HEK293 (cell line): ENCODE data around the gene MADD.
A peak's percentile ranks its signal among the peaks of the same experiment; 100 is the strongest.

Source experiments
- ATF2 ChIP-seq: fragments of 450-650 bp; formaldehyde crosslinking; IDR thresholded peaks from 2 replicates; pipeline ENCODE4 v1.5.1; 2016; ENCODE audit warnings: missing biosample characterization, missing genetic modification characterization, low read depth
- GLI2 ChIP-seq: fragments of 450-650 bp; formaldehyde crosslinking; IDR thresholded peaks from 2 replicates; pipeline ENCODE4; 2017; ENCODE audit warnings: missing biosample characterization, missing genetic modification characterization, low read depth, borderline replicate concordance
- SALL2 ChIP-seq: fragments of 450-650 bp; formaldehyde crosslinking; IDR thresholded peaks from 2 replicates; pipeline ENCODE4 v1.5.0; 2017; ENCODE audit warnings: missing biosample characterization, mild to moderate bottlenecking, missing genetic modification characterization, borderline replicate concordance
- SP7 ChIP-seq: fragments of 450-650 bp; formaldehyde crosslinking; IDR thresholded peaks from 2 replicates; pipeline ENCODE4 v1.5.1; 2016; ENCODE audit warnings: missing biosample characterization, missing genetic modification characterization
- YY2 ChIP-seq: fragments of 450-650 bp; formaldehyde crosslinking; IDR thresholded peaks from 2 replicates; pipeline ENCODE4 v1.5.1; 2016; ENCODE audit warnings: missing biosample characterization, missing genetic modification characterization
- ZBTB1 ChIP-seq: fragments of 450-650 bp; formaldehyde crosslinking; IDR thresholded peaks from 2 replicates; pipeline ENCODE4 v1.5.1; 2016; ENCODE audit warnings: missing biosample characterization, missing genetic modification characterization
- ZBTB10 ChIP-seq: fragments of 450-650 bp; formaldehyde crosslinking; IDR thresholded peaks from 2 replicates; pipeline ENCODE4 v1.5.1; 2016; ENCODE audit warnings: missing biosample characterization, missing genetic modification characterization
- ZBTB21 ChIP-seq: fragments of 450-650 bp; formaldehyde crosslinking; IDR thresholded peaks from 2 replicates; pipeline ENCODE4 v1.5.1; 2017; ENCODE audit warnings: missing biosample characterization, missing genetic modification characterization
- ZNF174 ChIP-seq: fragments of 450-650 bp; formaldehyde crosslinking; IDR thresholded peaks from 2 replicates; pipeline ENCODE4 v1.5.0; 2017; ENCODE audit warnings: missing biosample characterization, mild to moderate bottlenecking, missing genetic modification characterization
- ZNF24 ChIP-seq: fragments of 450-650 bp; formaldehyde crosslinking; IDR thresholded peaks from 2 replicates; pipeline ENCODE4 v1.5.1; 2016; ENCODE audit warnings: missing biosample characterization, missing genetic modification characterization
- ZNF280C ChIP-seq: fragments of 450-650 bp; formaldehyde crosslinking; IDR thresholded peaks from 2 replicates; pipeline ENCODE4 v1.5.1; 2016; ENCODE audit warnings: missing biosample characterization, missing genetic modification characterization
- ZNF280D ChIP-seq: fragments of 450-650 bp; formaldehyde crosslinking; IDR thresholded peaks from 2 replicates; pipeline ENCODE4 v1.5.1; 2016; ENCODE audit warnings: missing biosample characterization, missing genetic modification characterization
- ZNF350 ChIP-seq: fragments of 450-650 bp; formaldehyde crosslinking; IDR thresholded peaks from 2 replicates; pipeline ENCODE4 v1.5.0; 2017; ENCODE audit warnings: missing biosample characterization, mild to moderate bottlenecking, missing genetic modification characterization
- ZNF488 ChIP-seq: fragments of 450-650 bp; formaldehyde crosslinking; IDR thresholded peaks from 2 replicates; pipeline ENCODE4 v1.5.1; 2016; ENCODE audit warnings: missing biosample characterization, missing genetic modification characterization
- ZNF518A ChIP-seq: fragments of 450-650 bp; formaldehyde crosslinking; conservative IDR thresholded peaks from 2 replicates; pipeline ENCODE4 v1.5.1; 2016; ENCODE audit warnings: low read depth, missing biosample characterization, missing genetic modification characterization
- ZNF548 ChIP-seq: fragments of 450-650 bp; formaldehyde crosslinking; IDR thresholded peaks from 2 replicates; pipeline ENCODE4 v1.5.1; 2016; ENCODE audit warnings: missing biosample characterization, missing genetic modification characterization
- ZNF549 ChIP-seq: fragments of 450-650 bp; IDR thresholded peaks from 2 replicates; pipeline ENCODE4 v1.5.1; 2018; ENCODE audit warnings: missing biosample characterization, missing genetic modification characterization, mild to moderate bottlenecking, inconsistent platforms, moderate library complexity
- ZNF626 ChIP-seq: fragments of 450-650 bp; sonication (Bioruptor Pico); formaldehyde crosslinking; IDR thresholded peaks from 2 replicates; pipeline ENCODE4 v1.5.1; 2018; ENCODE audit warnings: missing biosample characterization, missing genetic modification characterization, inconsistent platforms
- ZNF670 ChIP-seq: fragments of 450-650 bp; formaldehyde crosslinking; IDR thresholded peaks from 2 replicates; pipeline ENCODE4 v1.5.1; 2016; ENCODE audit warnings: missing biosample characterization, missing genetic modification characterization, low read depth
- ZNF747 ChIP-seq: fragments of 450-650 bp; formaldehyde crosslinking; IDR thresholded peaks from 2 replicates; pipeline ENCODE4 v1.5.1; 2016; ENCODE audit warnings: missing biosample characterization, missing genetic modification characterization
- ZNF791 ChIP-seq: fragments of 450-650 bp; formaldehyde crosslinking; IDR thresholded peaks from 2 replicates; pipeline ENCODE4 v1.5.1; 2016; ENCODE audit warnings: missing biosample characterization, missing genetic modification characterization
- ZSCAN23 ChIP-seq: fragments of 450-650 bp; formaldehyde crosslinking; IDR thresholded peaks from 2 replicates; pipeline ENCODE4 v1.5.1; 2016; ENCODE audit warnings: missing biosample characterization, missing genetic modification characterization

MADD gene

GRCh38 chr11:47269002-47269828 lies 718 bp upstream of the MADD start (continued):
- TF ChIP-seq ZNF280D (no peak), ZSCAN23 (no peak), ATF2 (no peak), ZNF791 (tag by site-specific recombination) (no peak), ZNF670 (tag by site-specific recombination) (no peak), ZBTB21 (no peak), ZBTB10 (tag by site-specific recombination) (peak; percentile 53), ZNF350 (tag by site-specific recombination) (no peak), ZNF747 (tag by site-specific recombination) (no peak), ZNF518A (tag by site-specific recombination) (peak; percentile 37; the same call in 1 of the 2 replicates), ZNF626 (tag by site-specific recombination) (no peak), ZNF174 (tag by site-specific recombination) (no peak), ZNF24 (tag by site-specific recombination) (peak; percentile 26; the same call in 1 of the 2 replicates), ZNF548 (no peak), ZNF280C (tag by site-specific recombination) (no peak), ZNF549 (tag by site-specific recombination) (no peak), ZNF488 (tag by site-specific recombination) (no peak), SP7 (peak; percentile 55; the same call in 1 of the 2 replicates), ZBTB1 (tag by site-specific recombination) (0 out of 2 replicates have a peak, but pooled peaks have one; percentile 39), GLI2 (tag by site-specific recombination) (no peak), YY2 (tag by site-specific recombination) (peak; percentile 38; the same call in 1 of the 2 replicates), SALL2 (no peak)
